Hypothalamus (tissue), 51 donors: ENCODE measurements around the gene AGPAT3.

ENCODE experiments used
- DNase-seq, 51 donors: peaks; one replicate each; lab custom pipeline; 2025; lab: John Stamatoyannopoulos, UW

AGPAT3 gene

GRCh38 chr21:44011579-44012473 is 146.8 kb downstream of the AGPAT3 start, which contains the start of gene TRAPPC10:
Gene TRAPPC10, plus strand, starts transcription at chr21:44012309. Its CDS starts 185 bp downstream, at chr21:44012494.
- DNase-seq: peak in 50 of 51 donors; percentile 33 to 91 (median 76)

GRCh38 chr21:44012474-44013379 is 147.7 kb downstream of the AGPAT3 start:
- DNase-seq: peak in 39 of 51 donors; percentile 20 to 84 (median 58)

GRCh38 chr21:44013380-44014088 is 148.5 kb downstream of the AGPAT3 start:
- DNase-seq: no peak

- no peak for DNase-seq
Observed at GRCh38 chr21:44017601-44018000, 152.6 kb downstream of the AGPAT3 start.

- DNase-seq: no peak
Observed at GRCh38 chr21:44018127-44018526, 153.1 kb downstream of the AGPAT3 start.

- no peak for DNase-seq
Observed at GRCh38 chr21:44018813-44019567, 154.0 kb downstream of the AGPAT3 start.

- DNase-seq: no peak
Observed at GRCh38 chr21:44019568-44019958, 154.5 kb downstream of the AGPAT3 start.

GRCh38 chr21:44020551-44020950 is 155.5 kb downstream of the AGPAT3 start:
- no peak for DNase-seq

GRCh38 chr21:44021064-44021463 is 156.0 kb downstream of the AGPAT3 start:
- no peak for DNase-seq

GRCh38 chr21:44024257-44024656 is 159.2 kb downstream of the AGPAT3 start:
- no peak for DNase-seq

- peak in 27 of 51 donors; percentile 10 to 70 (median 34) for DNase-seq
Observed at GRCh38 chr21:44024887-44025353, 159.9 kb downstream of the AGPAT3 start.

- no peak for DNase-seq
Observed at GRCh38 chr21:44027607-44028286, 162.7 kb downstream of the AGPAT3 start.

- DNase-seq: no peak
Observed at GRCh38 chr21:44028287-44028659, 163.2 kb downstream of the AGPAT3 start.

- DNase-seq: no peak
Observed at GRCh38 chr21:44029460-44030087, 164.6 kb downstream of the AGPAT3 start.

- no peak for DNase-seq
Observed at GRCh38 chr21:44035244-44035643, 170.2 kb downstream of the AGPAT3 start.
